ENCODE data around the gene TRIM13. TPM values are rescaled to one million over a fixed set of nuclear protein-coding genes. Genes with fewer than 3 reads are reported as not detected.

The TRIM13 gene
- total and polyA plus RNA-seq, 12 donors, result 13.7 to 28.7 (median 21.0) TPM

- intact Hi-C loops (cut with DNase I), result no loop called here
- Histone ChIP-seq H3K36me3 (replicated peaks in 1 of 2) (no peaks in the 10 kb centered on the region), H3K4me3 (no peak overlapping the region), H3K9me3 (replicated peaks in 1 of 3) (no peaks in the 10 kb centered on the region), H3K27me3 (no peaks in the 10 kb centered on the region), H3K4me1 (replicated peaks in 1 of 2) (no peaks in the 10 kb centered on the region), H3K27ac (no peak overlapping the region)
- no peak for DNase-seq
- no peak for TF ChIP-seq CTCF (IDR thresholded peaks at IDR 0.05)
- TF ChIP-seq POLR2A (IDR thresholded peaks at IDR 0.05), result no peak
- 86 to 100% (median 97%) methylated on average over 1 of the region's 1 CpG for WGBS, 4 donors
Observed at GRCh38 chr13:49953560-49953959, 43.3 kb upstream of the TRIM13 start.

GRCh38 chr13:49954674-49955455, 42.0 kb upstream of the TRIM13 start:
- no peak for DNase-seq
- no peaks in the 10 kb centered on the region for H3K9me3 ChIP-seq (replicated peaks in 1 of 3)
- H3K27ac ChIP-seq, result no peak overlapping the region
- no peak overlapping the region for H3K4me3 ChIP-seq
- intact Hi-C loops (cut with DNase I), result no loop called here
- no peaks in the 10 kb centered on the region for H3K36me3 ChIP-seq (replicated peaks in 1 of 2)
- no peaks in the 10 kb centered on the region for H3K4me1 ChIP-seq (replicated peaks in 1 of 2)
- no peak for TF ChIP-seq CTCF (IDR thresholded peaks at IDR 0.05)
- WGBS, 4 donors, result 90 to 94% (median 92%) methylated on average over 2 of the region's 2 CpGs
- H3K27me3 ChIP-seq, result no peaks in the 10 kb centered on the region

GRCh38 chr13:49956131-49956530, 40.7 kb upstream of the TRIM13 start:
- intact Hi-C loops (cut with DNase I), result no loop called here

DNA sequence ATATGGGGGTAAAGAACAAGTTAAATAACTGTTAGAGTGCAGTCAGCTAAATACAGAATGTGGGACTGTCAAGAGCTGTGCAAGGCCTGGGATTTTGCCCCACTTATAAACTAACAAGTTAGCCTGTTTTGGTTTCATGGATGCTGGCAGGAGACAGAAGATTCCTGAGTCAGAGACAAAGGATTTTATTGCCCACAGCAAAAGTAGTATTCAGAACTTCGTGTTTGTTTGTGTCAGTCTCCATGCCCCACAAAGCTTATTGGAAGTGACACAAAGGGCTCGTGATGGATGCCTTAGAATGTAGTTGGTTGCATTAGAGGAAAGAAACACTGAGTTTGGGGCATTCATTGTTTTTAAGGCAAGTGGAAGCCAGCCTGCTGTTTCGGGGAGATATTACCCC, 38.5 kb upstream of the TRIM13 start:
- Histone ChIP-seq H3K36me3 (replicated peaks in 1 of 2) (no peaks in the 10 kb centered on the region), H3K27ac (no peak overlapping the region), H3K27me3 (no peaks in the 10 kb centered on the region), H3K4me1 (replicated peaks in 1 of 2) (no peaks in the 10 kb centered on the region), H3K4me3 (no peak overlapping the region), H3K9me3 (replicated peaks in 1 of 3) (peaks cover 0 to 7% (median 0%) of the 10 kb centered on the region in 3 donors)
- 84 to 92% (median 90%) methylated on average over 3 of the region's 3 CpGs for WGBS, 4 donors
- TF ChIP-seq CTCF (IDR thresholded peaks at IDR 0.05) (no peak), POLR2A (IDR thresholded peaks at IDR 0.05) (no peak)
- DNase-seq, result no peak
- intact Hi-C loops (cut with DNase I), result no loop called here

More at GRCh38 chr13:49956131-49956530, 40.7 kb upstream of the TRIM13 start:
- Histone ChIP-seq H3K9me3 (replicated peaks in 1 of 3) (no peaks in the 10 kb centered on the region), H3K27me3 (no peaks in the 10 kb centered on the region), H3K4me1 (replicated peaks in 1 of 2) (no peaks in the 10 kb centered on the region), H3K4me3 (no peak overlapping the region), H3K27ac (no peak overlapping the region), H3K36me3 (replicated peaks in 1 of 2) (no peaks in the 10 kb centered on the region)
- 71 to 93% (median 85%) methylated on average over 3 of the region's 3 CpGs for WGBS, 4 donors
- TF ChIP-seq CTCF (IDR thresholded peaks at IDR 0.05) (no peak), POLR2A (IDR thresholded peaks at IDR 0.05) (no peak)
- no peak for DNase-seq

Measured in adrenal gland (tissue), 12 donors.